IPS DF 19.7 (cell line): ENCODE measurements around the gene ELFN2.
A peak's percentile ranks its signal among the peaks of the same experiment; 100 is the strongest.
"Not testable (repeated sequence)": the region's sequence is repeated elsewhere in the genome, so short reads cannot be mapped to it uniquely, and the experiment has no call there.

Experiments used
- DNase-seq: peaks from one replicate; pipeline ENCODE4 v3.0.0-alpha.2; 2013; ENCODE audit warnings: low read depth, low spot score

The ELFN2 gene

DNA sequence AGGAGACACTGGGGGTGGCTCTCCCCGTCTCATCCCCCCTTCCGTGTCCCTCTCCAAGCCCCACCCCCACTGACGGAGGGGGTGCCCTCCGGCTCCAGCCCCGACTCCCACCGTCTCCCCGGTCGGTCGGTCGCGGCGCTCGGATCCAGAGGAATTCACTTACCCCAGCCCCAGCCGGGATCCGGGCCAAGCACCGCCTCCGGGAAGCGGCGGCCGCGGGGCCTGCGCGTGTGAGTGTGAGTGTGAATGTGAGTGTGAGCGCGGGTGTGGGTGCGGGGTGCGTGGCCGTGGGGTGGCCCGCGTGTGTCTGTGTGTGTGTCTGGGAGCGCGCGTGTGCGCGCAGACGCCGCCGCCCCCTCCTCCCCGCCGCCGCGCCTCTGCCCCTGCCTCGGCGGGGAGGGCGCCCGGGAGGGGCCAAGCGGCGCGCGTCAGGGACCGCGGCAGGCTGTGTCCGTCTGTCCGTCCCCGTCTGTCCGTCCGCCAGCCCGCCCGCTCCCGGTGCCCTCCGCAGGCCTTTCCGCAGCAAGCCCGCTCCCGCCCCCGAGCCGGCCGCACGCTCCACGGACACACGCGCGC, at the start of gene ELFN2:
ELFN2 (minus strand) TSS at position 345 of the 576 bp plus-strand sequence. CDS start 51,945 bp downstream, outside the sequence.
- DNase-seq: no peak

DNA sequence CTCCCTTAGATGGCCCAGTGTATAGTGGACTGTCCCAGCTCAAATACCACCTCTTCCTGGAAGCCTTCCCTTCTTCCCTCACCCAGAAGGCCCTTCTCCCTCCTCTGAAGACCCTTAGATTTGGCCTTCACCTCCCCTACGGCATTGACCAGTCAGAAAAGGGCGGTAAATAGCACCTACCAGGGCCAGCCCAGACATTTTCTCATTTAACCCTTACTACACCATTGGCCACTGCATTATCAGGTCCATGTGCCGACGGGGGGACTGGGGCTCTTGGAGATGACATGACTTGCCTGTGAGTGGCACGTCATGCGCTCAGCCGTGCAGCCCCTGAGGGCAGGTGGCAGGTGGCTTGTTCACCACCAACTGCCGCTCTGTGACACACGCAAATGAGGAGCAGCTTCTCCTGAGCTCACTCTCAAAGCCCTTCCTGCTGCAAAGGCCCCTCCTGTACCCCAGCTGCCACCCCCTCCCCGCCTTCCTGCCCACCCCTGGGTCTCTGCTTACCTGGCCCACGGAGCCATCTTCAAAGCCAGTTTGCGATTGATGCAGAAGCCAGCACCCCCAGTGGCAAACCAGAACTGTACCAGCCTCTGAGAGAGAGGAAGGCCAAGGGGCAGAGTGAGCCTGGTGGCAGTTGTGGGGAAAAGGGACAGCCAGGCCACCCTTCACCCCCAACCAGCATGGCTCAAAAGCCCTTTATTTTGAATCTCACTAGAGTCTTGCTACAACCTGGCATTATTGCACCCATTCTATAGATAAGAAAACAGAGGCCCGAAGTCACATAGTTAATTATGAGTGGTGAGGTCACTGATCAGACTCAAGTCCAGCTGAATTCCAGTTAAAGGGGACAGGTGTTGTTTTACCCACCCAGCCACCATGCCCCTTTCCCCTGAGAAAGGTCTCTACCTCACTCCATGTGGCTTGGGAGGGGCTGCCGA, 49.4 kb upstream of the ELFN2 start:
- no peak for DNase-seq

DNA sequence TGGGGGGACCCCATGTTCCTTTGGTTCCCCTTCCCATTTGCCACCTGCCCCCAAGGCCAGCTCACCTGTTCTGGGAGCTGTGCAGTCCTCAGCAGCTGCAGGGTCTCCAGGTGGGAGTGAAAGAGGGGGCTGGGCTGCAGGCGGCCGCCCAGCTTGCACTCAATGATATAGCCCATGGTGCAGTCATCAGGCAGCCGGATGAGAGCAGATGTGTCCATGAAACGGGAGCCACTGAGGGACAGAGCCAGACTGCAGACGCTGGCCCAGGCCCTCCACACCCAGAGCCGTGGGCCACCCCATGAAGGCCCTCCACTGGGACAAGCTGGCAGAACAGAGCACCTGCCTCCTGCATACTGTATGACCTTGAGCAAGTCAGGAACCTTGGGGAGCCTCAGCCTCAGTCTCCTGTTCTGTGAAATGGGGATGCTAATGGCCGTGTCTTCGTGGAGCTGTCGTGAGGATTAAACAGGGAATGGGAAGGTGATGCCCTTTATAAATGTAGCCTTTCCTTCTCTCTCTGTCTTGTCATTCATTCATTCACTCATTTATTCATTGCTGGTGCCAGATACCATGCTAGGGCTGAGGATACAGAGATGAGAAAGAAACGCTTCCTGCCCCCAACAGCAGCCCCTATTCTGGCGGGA, 47.3 kb upstream of the ELFN2 start:
- no peak for DNase-seq

DNA sequence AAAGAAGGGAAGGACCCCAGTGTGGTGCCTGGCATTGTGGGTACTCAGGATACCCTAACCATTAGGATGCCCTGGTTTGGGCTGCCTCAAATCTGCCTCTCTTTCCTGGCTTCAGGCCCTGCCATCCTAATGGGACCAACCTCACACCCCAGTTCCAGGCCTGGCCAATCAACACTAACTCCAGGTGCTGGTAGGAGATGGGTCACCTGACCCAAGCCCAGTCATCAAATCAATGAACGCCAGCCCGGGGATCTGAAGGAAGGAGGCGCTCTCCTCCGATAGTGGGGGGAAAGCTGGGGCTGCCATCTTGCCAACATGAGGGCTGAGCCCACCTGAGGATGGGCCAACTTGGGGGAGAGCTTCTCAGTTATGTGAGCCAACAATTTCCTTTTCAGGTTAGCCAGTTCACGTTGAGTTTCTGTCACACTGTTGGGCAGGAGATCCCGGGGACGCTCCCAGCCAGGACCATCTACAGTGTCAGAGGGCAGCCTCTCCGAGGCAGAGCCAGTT, 46.2 kb upstream of the ELFN2 start:
- no peak for DNase-seq

DNA sequence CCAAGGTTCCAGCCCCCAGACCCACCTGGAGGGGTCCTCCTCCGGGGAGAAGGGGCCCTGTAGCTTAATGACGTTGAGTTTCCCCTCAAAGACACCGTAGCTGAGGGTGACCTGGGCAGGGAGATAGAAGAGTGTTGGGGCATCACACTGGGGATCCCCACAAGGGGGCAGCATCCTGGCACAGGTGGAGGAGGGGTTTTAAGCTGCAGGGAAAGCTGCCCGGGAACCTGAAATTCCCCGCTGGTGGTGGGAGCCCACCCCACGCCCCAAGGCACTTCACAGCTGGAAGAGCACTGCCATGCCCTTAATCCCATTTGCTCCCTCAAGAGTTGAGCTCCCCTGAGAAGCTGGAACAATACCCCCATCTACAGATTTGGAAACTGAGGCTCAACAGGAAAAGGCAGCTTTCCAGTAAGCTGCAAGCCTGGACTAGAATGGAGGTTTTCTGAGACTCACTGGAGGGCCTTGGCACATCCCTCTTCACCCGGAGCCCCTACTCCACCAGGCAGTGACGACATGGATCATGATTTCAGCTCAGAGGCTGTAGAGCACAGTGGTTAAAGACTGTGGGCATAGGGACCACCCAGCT, 45.2 kb upstream of the ELFN2 start:
- no peak for DNase-seq

DNA sequence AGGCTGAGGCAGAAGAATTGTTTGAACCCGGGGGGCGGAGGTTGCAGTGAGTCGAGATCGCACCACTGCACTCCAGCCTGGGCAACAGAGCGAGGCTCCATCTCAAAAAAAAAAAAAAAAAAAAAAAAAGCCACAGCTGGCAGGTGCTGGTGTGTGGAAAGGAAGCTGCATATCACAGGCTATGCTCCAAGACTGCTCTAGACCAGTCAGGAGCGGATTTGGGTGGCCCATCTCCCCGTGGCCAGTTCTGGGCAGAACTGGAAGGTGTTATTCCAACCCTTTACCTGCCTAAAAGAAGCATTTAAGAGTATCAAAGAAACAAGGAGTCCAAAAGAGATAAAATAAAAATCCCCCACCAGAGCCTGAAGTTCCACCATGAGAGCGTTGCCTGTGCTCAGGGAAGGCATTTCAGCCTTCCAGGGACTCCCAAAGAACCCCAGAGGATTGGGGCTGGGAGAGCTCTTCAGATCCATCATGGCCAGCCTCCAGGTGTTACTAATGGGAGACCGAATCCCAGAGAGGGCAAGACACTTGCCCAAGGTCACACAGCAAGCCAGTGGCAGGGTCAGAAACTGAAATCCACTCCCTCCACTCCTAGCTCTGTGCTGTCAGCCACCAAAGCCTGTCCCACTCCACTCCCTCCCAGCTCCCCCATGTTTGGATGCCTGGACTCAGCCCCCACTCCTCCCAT, 44.6 kb upstream of the ELFN2 start:
- no peak for DNase-seq

GRCh38 chr22:37470087-37470445, 42.8 kb upstream of the ELFN2 start:
- no peak for DNase-seq

- DNase-seq: no peak
Measured at GRCh38 chr22:37469416-37470086, 42.3 kb upstream of the ELFN2 start.

DNA sequence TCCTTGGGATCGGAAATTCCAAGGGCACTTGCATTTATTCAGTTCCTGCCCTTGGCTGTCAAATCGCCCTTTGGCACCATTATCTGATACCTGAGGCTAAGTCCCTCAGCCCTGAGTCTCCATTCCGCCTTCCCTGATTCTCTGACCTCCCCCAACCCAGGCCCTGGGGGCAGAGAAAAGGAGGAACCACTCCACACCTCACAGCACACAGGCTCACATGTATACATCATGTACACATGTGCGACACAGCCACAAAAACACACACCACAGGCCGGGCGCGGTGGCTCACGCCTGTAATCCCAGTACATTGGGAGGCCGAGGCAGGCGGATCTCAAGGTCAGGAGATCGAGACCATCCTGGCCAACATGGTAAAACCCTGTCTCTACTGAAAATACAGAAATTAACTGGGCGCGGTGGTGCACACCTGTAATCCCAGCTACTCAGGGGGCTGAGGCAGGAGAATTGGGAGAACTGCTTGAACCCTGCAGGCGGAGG, 41.0 kb upstream of the ELFN2 start:
- DNase-seq: not testable (repeated sequence)

GRCh38 chr22:37467391-37467955, 40.2 kb upstream of the ELFN2 start:
- DNase-seq: no peak

DNA sequence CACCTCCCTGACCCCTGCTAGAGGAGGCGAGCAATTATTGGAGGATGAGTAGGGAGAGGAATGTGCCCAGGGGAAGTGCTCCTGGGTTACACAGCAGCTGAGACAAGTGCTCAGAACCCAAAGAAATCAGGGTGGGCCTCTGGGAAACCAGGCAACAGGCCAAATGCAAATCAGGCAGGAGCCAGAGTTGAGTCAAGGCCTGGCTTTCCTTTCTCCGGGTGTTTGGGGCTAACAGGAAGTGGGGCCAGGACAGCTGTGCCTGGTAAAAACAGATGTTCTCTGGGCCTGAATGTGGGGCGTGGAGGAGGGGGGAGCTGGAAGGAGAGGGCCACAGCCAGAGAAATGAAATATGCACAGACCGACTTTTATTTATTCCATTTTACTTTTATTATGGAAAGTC, 36.9 kb upstream of the ELFN2 start:
- no peak for DNase-seq

GRCh38 chr22:37462983-37463382, 35.7 kb upstream of the ELFN2 start:
- DNase-seq: no peak

GRCh38 chr22:37462436-37462835, 35.2 kb upstream of the ELFN2 start:
- DNase-seq: no peak

GRCh38 chr22:37461961-37462360, 34.7 kb upstream of the ELFN2 start:
- no peak for DNase-seq

DNA sequence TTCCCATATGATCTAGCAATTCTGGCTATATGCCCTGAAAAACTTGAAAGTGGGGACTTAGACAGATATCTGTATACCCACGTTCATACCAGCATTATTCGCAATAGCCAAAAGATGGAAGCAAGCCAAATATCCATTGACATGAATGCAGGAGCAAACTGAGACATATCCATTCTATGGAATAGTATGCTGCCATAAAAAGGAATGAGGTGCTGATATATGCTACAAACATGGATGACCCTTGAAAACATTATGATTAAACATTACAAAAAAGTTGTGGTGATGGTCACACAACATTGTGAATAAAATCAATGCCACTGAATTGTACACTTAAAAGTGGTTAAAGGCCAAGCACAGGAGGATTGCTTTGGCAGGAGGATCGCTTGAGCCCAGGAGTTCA, 33.4 kb upstream of the ELFN2 start:
- no peak for DNase-seq

DNA sequence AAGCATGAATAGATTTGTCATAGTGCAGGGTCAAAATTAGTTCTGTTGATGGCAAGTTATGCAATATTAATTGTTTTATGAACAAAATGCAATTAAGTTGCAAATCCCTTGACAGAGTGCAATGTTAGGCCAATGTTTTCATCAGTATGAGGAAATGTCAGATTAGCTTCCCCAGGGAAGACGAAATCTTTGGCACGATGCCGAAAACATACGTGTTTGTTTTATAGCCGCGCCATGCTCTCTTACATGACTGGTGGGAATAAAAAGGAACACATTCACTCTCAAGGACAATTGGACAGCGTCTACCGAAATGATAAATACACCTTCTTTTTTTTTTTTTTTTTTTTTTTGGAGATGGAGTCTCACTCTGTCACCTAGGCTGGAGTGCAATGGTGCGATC, 31.9 kb upstream of the ELFN2 start:
- no peak for DNase-seq

DNA sequence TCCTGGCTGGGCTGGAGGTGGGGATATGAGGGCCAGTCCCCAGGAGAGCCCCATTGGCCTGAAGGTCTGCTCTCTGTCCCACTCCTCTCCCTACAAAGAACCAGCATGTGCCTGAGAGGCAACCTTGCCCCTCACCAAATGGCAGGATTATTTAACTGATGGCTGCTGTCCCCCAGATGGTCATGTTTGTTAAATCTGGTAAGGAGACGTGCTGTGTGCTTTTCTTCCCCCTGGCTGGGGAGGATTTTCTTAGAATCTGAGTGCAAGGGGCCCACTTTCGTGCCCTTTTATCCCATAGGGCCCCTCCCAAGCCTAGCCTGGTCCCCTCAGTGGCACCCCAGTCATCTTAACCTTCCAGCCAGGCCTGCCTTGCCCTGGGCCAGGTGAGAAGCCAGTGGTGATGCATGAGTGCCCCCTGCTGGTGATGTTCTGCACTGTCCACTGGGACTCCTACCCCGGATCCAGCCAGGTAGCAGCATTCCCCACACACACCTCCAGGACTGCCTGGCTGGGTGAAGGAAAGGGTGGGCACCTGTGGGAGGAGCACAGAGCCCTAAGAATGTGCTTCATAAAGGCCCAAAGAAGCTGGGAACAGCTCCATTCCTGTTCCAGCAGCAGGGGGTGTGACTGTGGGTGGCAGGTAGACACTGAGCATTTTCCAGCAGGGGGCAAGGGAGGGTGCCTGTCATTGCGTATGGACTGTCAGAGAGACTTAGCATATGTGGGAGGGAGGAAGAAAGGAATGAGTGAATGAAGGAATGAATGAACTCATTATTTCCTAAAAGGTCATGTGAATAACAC, 30.0 kb upstream of the ELFN2 start:
- peak; percentile 42 for DNase-seq

GRCh38 chr22:37456346-37456745, 29.1 kb upstream of the ELFN2 start:
- no peak for DNase-seq

GRCh38 chr22:37455896-37456295, 28.6 kb upstream of the ELFN2 start:
- DNase-seq: no peak
